KOPT-K1 (cell line): ENCODE results near the gene RNFT1.
"Not testable (repeated sequence)": the region's sequence is repeated elsewhere in the genome, so short reads cannot be mapped to it uniquely, and the experiment has no call there.

Source experiments
- H3K27ac ChIP-seq: fragments of 200-600 bp; sonication (generic); 2 replicates; pipeline ENCODE4 v1.5.1; 2016; ENCODE audit warnings: antibody characterized with exemption, mild to moderate bottlenecking, low read depth, low read length; ENCODE audit not compliant: poor library complexity, severe bottlenecking
- H3K36me3 ChIP-seq: fragments of 200-600 bp; sonication (generic); 2 replicates; pipeline ENCODE4 v1.5.1; 2017; ENCODE audit warnings: antibody characterized with exemption, mild to moderate bottlenecking, low read length, moderate library complexity; ENCODE audit not compliant: insufficient read depth
- H3K9me3 ChIP-seq: fragments of 200-600 bp; sonication (generic); 2 replicates; pipeline ENCODE4 v1.5.1; 2017; ENCODE audit warnings: antibody characterized with exemption, low read length, mild to moderate bottlenecking; ENCODE audit not compliant: insufficient read depth, poor library complexity, severe bottlenecking

Gene RNFT1

DNA sequence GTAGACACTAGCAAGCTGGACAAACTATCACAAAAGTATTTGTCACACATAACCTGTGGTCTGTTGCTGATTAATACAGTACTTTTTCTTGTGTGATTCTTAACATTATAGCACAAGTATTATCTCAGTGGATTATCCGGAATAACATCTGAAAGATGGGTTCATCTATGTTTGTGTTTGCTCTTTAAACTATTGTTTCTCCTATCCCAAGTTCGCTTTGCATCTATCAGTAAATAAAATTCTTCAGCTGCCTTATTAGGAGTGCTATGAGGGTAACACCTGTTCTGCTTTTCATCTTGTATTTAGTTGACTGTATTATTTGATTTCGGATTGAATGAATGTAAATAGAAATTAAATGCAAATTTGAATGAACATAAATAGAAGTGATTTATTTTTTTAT is 14.5 kb downstream of the RNFT1 start:
- H3K27ac ChIP-seq: no peak overlapping the region
- peaks cover 81% of the 10 kb centered on the region for H3K36me3 ChIP-seq
- no peaks in the 10 kb centered on the region for H3K9me3 ChIP-seq

DNA sequence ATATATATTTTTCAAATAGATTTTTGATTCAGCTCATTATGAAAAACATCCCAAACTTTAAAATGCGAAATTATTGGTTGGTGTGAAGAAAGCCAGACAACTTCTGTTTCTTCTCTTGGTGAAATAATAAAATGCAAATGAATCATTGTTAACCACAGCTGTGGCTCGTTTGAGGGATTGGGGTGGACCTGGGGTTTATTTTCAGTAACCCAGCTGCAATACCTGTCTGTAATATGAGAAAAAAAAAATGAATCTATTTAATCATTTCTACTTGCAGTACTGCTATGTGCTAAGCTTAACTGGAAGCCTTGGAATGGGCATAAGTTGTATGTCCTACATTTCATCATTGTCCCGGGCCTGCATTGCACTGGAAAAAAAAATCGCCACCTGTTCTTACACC is 17.2 kb downstream of the RNFT1 start:
- H3K36me3 ChIP-seq: peaks cover 90% of the 10 kb centered on the region
- not testable (repeated sequence) for H3K27ac ChIP-seq

GRCh38 chr17:59946433-59946832 is 18.1 kb downstream of the RNFT1 start:
- not testable (repeated sequence) for H3K9me3 ChIP-seq, H3K27ac ChIP-seq
- peaks cover 91% of the 10 kb centered on the region for H3K36me3 ChIP-seq

More for the DNA sequence above, 17.2 kb downstream of the RNFT1 start:
- H3K9me3 ChIP-seq: not testable (repeated sequence)

GRCh38 chr17:59941131-59941530 is 23.4 kb downstream of the RNFT1 start:
- peaks cover 95% of the 10 kb centered on the region for H3K36me3 ChIP-seq
- no peaks in the 10 kb centered on the region for H3K9me3 ChIP-seq
- no peak overlapping the region for H3K27ac ChIP-seq

DNA sequence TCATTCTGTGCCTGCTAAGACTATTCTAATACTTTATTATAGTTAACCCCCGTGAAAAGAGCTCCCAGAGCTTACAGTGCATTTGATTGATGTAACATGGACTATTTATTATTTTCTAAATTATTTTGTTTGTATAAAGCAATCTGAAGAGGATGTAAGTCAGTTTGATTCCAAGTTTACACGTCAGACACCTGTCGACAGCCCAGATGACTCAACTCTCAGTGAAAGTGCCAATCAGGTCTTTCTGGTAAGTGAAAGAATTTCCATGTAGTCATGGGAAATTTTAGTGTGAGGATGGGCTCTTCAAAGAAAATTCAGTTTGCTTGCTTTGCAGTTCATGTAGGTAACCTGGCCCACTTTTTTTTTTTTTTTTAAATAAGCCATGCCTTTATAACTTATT is 23.8 kb downstream of the RNFT1 start:
- not testable (repeated sequence) for H3K27ac ChIP-seq
- H3K36me3 ChIP-seq: peaks cover 95% of the 10 kb centered on the region

GRCh38 chr17:59933317-59933716 is 31.2 kb downstream of the RNFT1 start:
- H3K9me3 ChIP-seq, H3K27ac ChIP-seq: not testable (repeated sequence)
- H3K36me3 ChIP-seq: peaks cover 99% of the 10 kb centered on the region

More for the DNA sequence above, 23.8 kb downstream of the RNFT1 start:
- H3K9me3 ChIP-seq: not testable (repeated sequence)

DNA sequence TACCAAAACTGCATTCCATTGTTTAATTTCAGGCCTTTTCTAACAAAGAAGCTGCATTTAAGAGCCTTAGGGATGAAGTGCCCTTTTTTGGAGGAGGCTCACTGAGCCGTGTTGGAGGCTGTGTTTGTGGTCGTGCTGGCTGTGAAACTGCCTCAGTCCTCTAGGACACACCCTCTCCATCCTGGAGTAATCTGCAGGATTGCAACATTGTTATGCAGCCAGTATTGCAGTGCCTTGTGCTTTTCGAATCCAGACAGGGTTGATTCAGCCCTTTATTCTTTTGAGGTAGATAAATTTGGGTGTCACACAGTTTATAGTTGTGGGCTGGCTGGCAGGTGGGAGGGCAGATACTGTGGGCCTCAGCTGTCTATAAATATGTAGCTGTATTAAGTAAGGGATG is 33.8 kb downstream of the RNFT1 start:
- peaks cover 99% of the 10 kb centered on the region for H3K36me3 ChIP-seq
- not testable (repeated sequence) for H3K9me3 ChIP-seq, H3K27ac ChIP-seq

- H3K36me3 ChIP-seq: peaks cover 100% of the 10 kb centered on the region
- H3K9me3 ChIP-seq: not testable (repeated sequence)
Observed at GRCh38 chr17:59930121-59930520, 34.4 kb downstream of the RNFT1 start.

DNA sequence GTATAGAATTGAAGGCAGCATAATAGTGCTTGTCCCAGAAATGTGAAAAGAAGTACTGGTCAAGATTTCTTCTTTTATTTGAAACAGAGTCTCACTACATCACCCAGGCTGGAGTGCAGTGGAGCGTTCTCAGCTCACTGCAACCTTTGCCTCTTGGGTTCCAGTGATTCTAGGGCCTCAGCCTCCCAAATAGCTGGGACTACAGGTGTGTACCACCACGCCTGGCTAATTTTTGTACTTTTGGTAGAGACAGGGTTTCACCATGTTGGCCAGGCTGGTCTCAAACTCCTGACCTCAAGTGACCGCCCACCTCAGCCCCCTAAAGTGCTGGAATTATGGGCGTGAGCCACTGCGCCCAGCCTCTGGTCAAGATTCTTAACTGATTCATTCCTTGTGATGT is 43.9 kb downstream of the RNFT1 start:
- peaks cover 97% of the 10 kb centered on the region for H3K36me3 ChIP-seq
- not testable (repeated sequence) for H3K27ac ChIP-seq

More at GRCh38 chr17:59930121-59930520, 34.4 kb downstream of the RNFT1 start:
- not testable (repeated sequence) for H3K27ac ChIP-seq

DNA sequence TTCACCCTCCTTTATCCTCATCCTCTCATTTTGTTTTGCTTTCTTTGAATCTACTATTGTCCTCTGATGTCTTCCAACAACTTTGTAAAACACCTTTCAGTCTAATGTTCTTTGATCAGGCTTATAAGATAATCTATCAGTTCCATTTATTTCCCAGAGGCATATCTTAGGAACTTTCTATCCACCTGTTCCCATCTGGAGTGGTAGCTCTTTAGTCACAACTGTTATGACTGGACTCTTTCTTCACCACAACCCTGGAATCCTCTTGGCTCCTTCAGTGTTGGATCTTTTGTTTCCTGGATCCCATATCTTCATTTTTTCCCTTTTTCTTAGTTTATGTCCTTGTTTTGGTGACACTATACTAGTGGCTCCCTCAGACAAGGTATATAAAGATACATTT is 48.1 kb downstream of the RNFT1 start:
- peaks cover 97% of the 10 kb centered on the region for H3K36me3 ChIP-seq
- H3K9me3 ChIP-seq: no peaks in the 10 kb centered on the region
- no peak overlapping the region for H3K27ac ChIP-seq

More for the DNA sequence above, 43.9 kb downstream of the RNFT1 start:
- H3K9me3 ChIP-seq: not testable (repeated sequence)

- Histone ChIP-seq H3K9me3 (no peaks in the 10 kb centered on the region), H3K27ac (no peak overlapping the region), H3K36me3 (peaks cover 92% of the 10 kb centered on the region)
Observed at GRCh38 chr17:59914274-59914854, 50.2 kb downstream of the RNFT1 start.

GRCh38 chr17:59907467-59907866 is 57.1 kb downstream of the RNFT1 start:
- Histone ChIP-seq H3K27ac (no peak overlapping the region), H3K9me3 (no peaks in the 10 kb centered on the region), H3K36me3 (peaks cover 58% of the 10 kb centered on the region)

DNA sequence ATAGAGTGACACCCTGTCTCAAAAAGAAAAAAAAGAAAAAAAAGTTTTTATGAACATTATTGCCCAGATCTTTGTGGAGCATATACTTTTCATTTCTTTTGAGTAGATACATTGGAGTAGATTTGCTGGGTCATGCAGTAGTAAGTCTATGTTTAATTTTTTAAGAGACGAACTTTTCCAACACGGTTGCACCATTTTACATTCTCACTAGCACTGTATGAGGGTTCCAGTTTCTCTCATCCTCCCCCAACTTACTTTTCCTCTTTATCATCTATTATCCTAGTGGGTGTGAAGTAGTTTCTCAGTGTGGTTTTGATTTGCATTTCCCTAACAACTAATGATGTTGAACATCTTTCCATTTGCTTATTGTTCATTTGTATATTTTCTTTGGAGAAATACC is 61.1 kb downstream of the RNFT1 start:
- H3K36me3 ChIP-seq: peaks cover 54% of the 10 kb centered on the region
- no peak overlapping the region for H3K27ac ChIP-seq
- no peaks in the 10 kb centered on the region for H3K9me3 ChIP-seq
